SK-N-MC (cell line): ENCODE results near the gene DENND1B.

ENCODE experiments used
- EZH2 ChIP-seq: fragments of 200-600 bp; sonication (generic); IDR thresholded peaks from one replicate; pipeline ENCODE4 v1.6.1; 2017; ENCODE audit warnings: antibody characterized with exemption
- POLR2AphosphoS5 ChIP-seq: IDR thresholded peaks from 2 replicates; pipeline ENCODE4 v1.6.1; 2012; ENCODE audit warnings: mild to moderate bottlenecking, low read depth, low read length, borderline replicate concordance

DNA sequence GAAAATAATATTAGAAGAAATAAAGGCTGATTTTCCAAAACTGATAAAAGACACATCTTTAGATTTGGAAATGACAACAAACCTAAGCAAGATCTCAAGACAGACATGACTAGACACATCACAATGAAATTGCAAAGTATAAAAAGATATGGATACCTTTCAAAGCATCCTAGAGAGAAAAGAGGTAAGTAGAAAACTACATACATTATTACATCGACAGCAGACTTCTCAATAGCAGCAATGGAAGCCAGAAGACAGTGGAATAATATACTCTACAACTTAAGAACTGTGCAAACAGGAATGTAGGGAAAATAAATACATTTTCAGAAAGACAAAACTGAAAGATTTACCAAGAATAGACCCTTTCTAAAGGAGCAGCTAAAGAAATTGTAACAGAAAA, 50.2 kb downstream of the DENND1B start:
- TF ChIP-seq EZH2 = no peak
- no peak for TF ChIP-seq POLR2AphosphoS5
